HG03108 (cell line): ENCODE results near the gene LRP1B.
"Not testable (repeated sequence)": the region's sequence is repeated elsewhere in the genome, so short reads cannot be mapped to it uniquely, and the experiment has no call there.

ENCODE experiments used
- ATAC-seq: cut with Tn5 transposase; IDR thresholded peaks from one replicate; pipeline ENCODE4 v1.9.1; 2021; ENCODE audit warnings: moderate library complexity; ENCODE audit not compliant: unreplicated experiment

LRP1B gene

GRCh38 chr2:142104134-142104758, 26.6 kb downstream of the LRP1B start:
- ATAC-seq = no peak

GRCh38 chr2:142100970-142101369, 29.8 kb downstream of the LRP1B start:
- ATAC-seq = no peak

GRCh38 chr2:142100139-142100873, 30.5 kb downstream of the LRP1B start:
- ATAC-seq = no peak

- ATAC-seq = no peak
Observed at GRCh38 chr2:142097711-142098110, 33.1 kb downstream of the LRP1B start.

GRCh38 chr2:142095647-142096046, 35.2 kb downstream of the LRP1B start:
- ATAC-seq = no peak

- ATAC-seq = no peak
Observed at GRCh38 chr2:142094233-142094632, 36.6 kb downstream of the LRP1B start.

- no peak for ATAC-seq
Observed at GRCh38 chr2:142088058-142088568, 42.7 kb downstream of the LRP1B start.

GRCh38 chr2:142087585-142087984, 43.2 kb downstream of the LRP1B start:
- not testable (repeated sequence) for ATAC-seq

- no peak for ATAC-seq
Observed at GRCh38 chr2:142082368-142082767, 48.4 kb downstream of the LRP1B start.

GRCh38 chr2:142076317-142076716, 54.5 kb downstream of the LRP1B start:
- ATAC-seq = no peak

GRCh38 chr2:142075826-142076225, 55.0 kb downstream of the LRP1B start:
- no peak for ATAC-seq

GRCh38 chr2:142069251-142069888, 61.4 kb downstream of the LRP1B start:
- no peak for ATAC-seq

GRCh38 chr2:142065700-142066099, 65.1 kb downstream of the LRP1B start:
- no peak for ATAC-seq

- ATAC-seq = no peak
Observed at GRCh38 chr2:142065156-142065555, 65.7 kb downstream of the LRP1B start.

- no peak for ATAC-seq
Observed at GRCh38 chr2:142061733-142062132, 69.1 kb downstream of the LRP1B start.

GRCh38 chr2:142058149-142058548, 72.7 kb downstream of the LRP1B start:
- no peak for ATAC-seq

GRCh38 chr2:142056784-142057183, 74.0 kb downstream of the LRP1B start:
- no peak for ATAC-seq

- ATAC-seq = no peak
Observed at GRCh38 chr2:142052220-142052863, 78.5 kb downstream of the LRP1B start.

- no peak for ATAC-seq
Observed at GRCh38 chr2:142048581-142048980, 82.2 kb downstream of the LRP1B start.

GRCh38 chr2:142045641-142046040, 85.2 kb downstream of the LRP1B start:
- no peak for ATAC-seq

- ATAC-seq = no peak
Observed at GRCh38 chr2:142044197-142044596, 86.6 kb downstream of the LRP1B start.
